HEK293 (cell line): ENCODE results near the gene RPS6KA3.

Experiments used
- CTCF ChIA-PET: fragments of 350-600 bp; formaldehyde crosslinking; extraction: SDS; loops from one replicate; lab custom pipeline; 2021; ENCODE audit warnings: antibody characterized with exemption; lab: Yijun Ruan, JAX
- POLR2A ChIA-PET: fragments of 300-600 bp; formaldehyde crosslinking; extraction: SDS; loops from one replicate; lab custom pipeline; 2020; ENCODE audit warnings: antibody characterized with exemption, inconsistent platforms; lab: Yijun Ruan, JAX
- H3K27ac ChIP-seq: fragments of 200-500 bp; sonication (Bioruptor generic); 2 replicates; pipeline ENCODE4 v1.5.1; 2014; ENCODE audit warnings: low read depth, low read length, control low read depth, inconsistent platforms; ENCODE audit errors: extremely low read depth
- H3K36me3 ChIP-seq, 2 experiments: fragments of 200-500 bp in 1 of 2; sonication (Bioruptor generic) in 1 of 2; 1 replicate in 1 of 2; 2 replicates in 1 of 2; pipeline ENCODE4 v1.5.1; 2014 to 2017; ENCODE audit warnings: inconsistent platforms in 2 of 2, low read length in 2 of 2; ENCODE audit not compliant: control insufficient read depth in 2 of 2, insufficient read depth in 1 of 2
- H3K4me1 ChIP-seq: fragments of 200-500 bp; sonication (Bioruptor generic); 2 replicates; pipeline ENCODE4 v1.5.1; 2014; ENCODE audit warnings: mild to moderate bottlenecking, low read length, inconsistent platforms; ENCODE audit not compliant: control insufficient read depth, insufficient read depth
- H3K4me3 ChIP-seq: 2 replicates; pipeline ENCODE4 v1.5.1; 2011; ENCODE audit warnings: low read depth, mild to moderate bottlenecking, control low read depth, low read length, moderate library complexity
- H3K9me3 ChIP-seq: fragments of 200-500 bp; sonication (Bioruptor generic); 2 replicates; pipeline ENCODE4 v1.5.1; 2014; ENCODE audit warnings: low read depth, low read length, inconsistent platforms; ENCODE audit not compliant: control insufficient read depth, insufficient read depth
- GFI1B ChIP-seq: fragments of 450-650 bp; formaldehyde crosslinking; IDR thresholded peaks from 2 replicates; pipeline ENCODE4 v1.5.1; 2016; ENCODE audit warnings: missing biosample characterization, missing genetic modification characterization
- HOXC10 ChIP-seq: sonication (generic); formaldehyde crosslinking; IDR thresholded peaks from 2 replicates; pipeline ENCODE4 v1.8.1; 2023; ENCODE audit warnings: mild to moderate bottlenecking, missing genetic modification reagents
- INSM2 ChIP-seq: fragments of 450-650 bp; formaldehyde crosslinking; IDR thresholded peaks from 2 replicates; pipeline ENCODE4 v1.5.1; 2016; ENCODE audit warnings: missing biosample characterization, missing genetic modification characterization
- KLF16 ChIP-seq: fragments of 450-650 bp; formaldehyde crosslinking; IDR thresholded peaks from 2 replicates; pipeline ENCODE4 v1.5.1; 2017; ENCODE audit warnings: missing biosample characterization, missing genetic modification characterization
- PRDM1 ChIP-seq: fragments of 450-650 bp; formaldehyde crosslinking; IDR thresholded peaks from 2 replicates; pipeline ENCODE4; 2016; ENCODE audit warnings: missing biosample characterization, missing genetic modification characterization
- PRDM4 ChIP-seq: fragments of 450-650 bp; formaldehyde crosslinking; IDR thresholded peaks from 2 replicates; pipeline ENCODE4 v1.5.1; 2017; ENCODE audit warnings: missing biosample characterization, missing genetic modification characterization
- SETDB1 ChIP-seq: IDR thresholded peaks from one replicate; pipeline ENCODE4 v1.6.1; 2017; ENCODE audit warnings: mild to moderate bottlenecking, low read length, moderate library complexity, mixed read lengths; ENCODE audit not compliant: insufficient read length
- TRIM28 ChIP-seq: IDR thresholded peaks from 2 replicates; pipeline ENCODE4 v1.6.1; 2011; ENCODE audit warnings: low read length, control low read depth, borderline replicate concordance
- ZBTB49 ChIP-seq: fragments of 450-650 bp; formaldehyde crosslinking; IDR thresholded peaks from 2 replicates; pipeline ENCODE4 v1.5.1; 2016; ENCODE audit warnings: missing biosample characterization, missing genetic modification characterization, low read depth
- ZFP37 ChIP-seq: fragments of 450-650 bp; formaldehyde crosslinking; IDR thresholded peaks from 2 replicates; pipeline ENCODE4 v1.5.1; 2016; ENCODE audit warnings: missing biosample characterization, missing genetic modification characterization
- ZNF10 ChIP-seq: fragments of 450-650 bp; formaldehyde crosslinking; IDR thresholded peaks from 2 replicates; pipeline ENCODE4 v1.5.1; 2017; ENCODE audit warnings: missing biosample characterization, missing genetic modification characterization
- ZNF16 ChIP-seq: fragments of 450-650 bp; formaldehyde crosslinking; IDR thresholded peaks from 2 replicates; pipeline ENCODE4 v1.5.1; 2016; ENCODE audit warnings: low read depth, missing biosample characterization, missing genetic modification characterization
- ZNF18 ChIP-seq: fragments of 450-650 bp; formaldehyde crosslinking; IDR thresholded peaks from 2 replicates; pipeline ENCODE4 v1.5.1; 2016; ENCODE audit warnings: missing biosample characterization, missing genetic modification characterization
- ZNF248 ChIP-seq: fragments of 450-650 bp; formaldehyde crosslinking; IDR thresholded peaks from 2 replicates; pipeline ENCODE4 v1.5.1; 2017; ENCODE audit warnings: missing biosample characterization, missing genetic modification characterization
- ZNF366 ChIP-seq: fragments of 450-650 bp; formaldehyde crosslinking; conservative IDR thresholded peaks from 2 replicates; pipeline ENCODE4 v1.5.1; 2016; ENCODE audit warnings: missing biosample characterization, missing genetic modification characterization
- ZNF514 ChIP-seq: fragments of 450-650 bp; formaldehyde crosslinking; IDR thresholded peaks from 2 replicates; pipeline ENCODE4 v1.5.1; 2016; ENCODE audit warnings: missing biosample characterization, missing genetic modification characterization
- ZNF521 ChIP-seq: fragments of 450-650 bp; formaldehyde crosslinking; IDR thresholded peaks from 2 replicates; pipeline ENCODE4 v1.5.1; 2017; ENCODE audit warnings: missing biosample characterization, mild to moderate bottlenecking, missing genetic modification characterization
- ZNF621 ChIP-seq: fragments of 450-650 bp; formaldehyde crosslinking; IDR thresholded peaks from 2 replicates; pipeline ENCODE4 v1.5.1; 2017; ENCODE audit warnings: missing biosample characterization, missing genetic modification characterization
- ZNF677 ChIP-seq: fragments of 450-650 bp; IDR thresholded peaks from 2 replicates; pipeline ENCODE4 v1.5.0; 2018; ENCODE audit warnings: missing biosample characterization, mild to moderate bottlenecking, missing genetic modification characterization, moderate library complexity
- ZNF791 ChIP-seq: fragments of 450-650 bp; formaldehyde crosslinking; IDR thresholded peaks from 2 replicates; pipeline ENCODE4 v1.5.1; 2016; ENCODE audit warnings: missing biosample characterization, missing genetic modification characterization
- ZNF837 ChIP-seq: fragments of 450-650 bp; formaldehyde crosslinking; IDR thresholded peaks from 2 replicates; pipeline ENCODE4 v1.5.1; 2016; ENCODE audit warnings: missing biosample characterization, missing genetic modification characterization

The RPS6KA3 gene

GRCh38 chrX:20112022-20112774 lies 154.5 kb downstream of the RPS6KA3 start:
- peak; percentile 44; the same call in 1 of the 2 replicates for TF ChIP-seq ZNF18
- TF ChIP-seq PRDM4 (tag by site-specific recombination) = no peak
- TF ChIP-seq ZNF621 (tag by site-specific recombination) = no peak
- no peak for TF ChIP-seq ZNF366 (tag by site-specific recombination)
- ChIA-PET POLR2A (no interaction called here), CTCF (no interaction called here)
- Histone ChIP-seq H3K36me3 (no peaks in the 10 kb centered on the region), H3K9me3 (no peaks in the 10 kb centered on the region), H3K4me3 (no peak overlapping the region), H3K4me1 (no peaks in the 10 kb centered on the region), H3K27ac (no peak overlapping the region)

GRCh38 chrX:20111271-20111670 lies 155.4 kb downstream of the RPS6KA3 start:
- POLR2A ChIA-PET = no interaction called here
- Histone ChIP-seq H3K4me1 (no peaks in the 10 kb centered on the region), H3K27ac (no peak overlapping the region), H3K36me3 (no peaks in the 10 kb centered on the region), H3K9me3 (no peaks in the 10 kb centered on the region), H3K4me3 (no peak overlapping the region)
- CTCF ChIA-PET = no interaction called here
- TF ChIP-seq ZFP37 (tag by site-specific recombination) (no peak), ZNF10 (tag by site-specific recombination) (no peak), HOXC10 (no peak), INSM2 (tag by site-specific recombination) (no peak), ZNF521 (tag by site-specific recombination) (no peak), SETDB1 (no peak), KLF16 (no peak), ZNF837 (tag by site-specific recombination) (no peak), ZNF791 (no peak), TRIM28 (no peak), ZBTB49 (tag by site-specific recombination) (no peak), ZNF514 (tag by site-specific recombination) (no peak), GFI1B (no peak), ZNF16 (tag by site-specific recombination) (no peak), ZNF18 (no peak), PRDM1 (tag by site-specific recombination) (no peak), ZNF248 (tag by site-specific recombination) (no peak), ZNF677 (tag by site-specific recombination) (no peak)
- TF ChIP-seq, all 188 proteins: peak for 0
